K562 (cell line): ENCODE results near the gene CD46. TPM values are rescaled to one million over a fixed set of nuclear protein-coding genes. Genes with fewer than 3 reads are reported as not detected.

ENCODE experiments used
- ARID2 ChIP-seq: fragments of 450-650 bp; IDR thresholded peaks from 2 replicates; pipeline ENCODE4 v1.6.1; 2017; ENCODE audit warnings: antibody characterized with exemption, mild to moderate bottlenecking
- BHLHE40 ChIP-seq: IDR thresholded peaks from 2 replicates; pipeline ENCODE4 v1.6.1; 2011; ENCODE audit warnings: low read length, improper control_type of control experiment
- CBX2 ChIP-seq: fragments of 200-600 bp; sonication (generic); IDR thresholded peaks from one replicate; pipeline ENCODE4 v1.6.1; 2012; ENCODE audit warnings: mild to moderate bottlenecking, low read length, inconsistent platforms; ENCODE audit not compliant: insufficient read depth, poor library complexity, severe bottlenecking
- ETV5 ChIP-seq: sonication (generic); formaldehyde crosslinking; IDR thresholded peaks from 2 replicates; pipeline ENCODE4 v1.4.0; 2020; ENCODE audit warnings: low read depth, mild to moderate bottlenecking, missing genetic modification reagents
- GATAD2A ChIP-seq: fragments of 450-650 bp; IDR thresholded peaks from 2 replicates; pipeline ENCODE4 v1.6.1; 2017
- HEY1 ChIP-seq: fragments of 250-450 bp; sonication (Bioruptor Pico); IDR thresholded peaks from 2 replicates; pipeline ENCODE4 v1.5.0; 2020; ENCODE audit warnings: mild to moderate bottlenecking, moderate library complexity, borderline replicate concordance
- HNRNPUL1 ChIP-seq: fragments of 200-400 bp; formaldehyde crosslinking; IDR thresholded peaks from 2 replicates; pipeline ENCODE4 v1.6.1; 2017; ENCODE audit warnings: low read length
- ILF3 ChIP-seq: fragments of 450-650 bp; IDR thresholded peaks from 2 replicates; pipeline ENCODE4 v1.6.1; 2018; ENCODE audit warnings: antibody characterized with exemption, mild to moderate bottlenecking, moderate library complexity, borderline replicate concordance
- SIRT6 ChIP-seq: IDR thresholded peaks from one replicate; pipeline ENCODE4 v1.6.1; 2012; ENCODE audit warnings: low read depth, mild to moderate bottlenecking, control low read depth, inconsistent platforms, low read length, moderate library complexity
- SMAD1 ChIP-seq: fragments of 150-350 bp; IDR thresholded peaks from 2 replicates; pipeline ENCODE4 v1.6.1; 2014; ENCODE audit warnings: low read length, low read depth; ENCODE audit not compliant: partially characterized antibody
- WHSC1 ChIP-seq: IDR thresholded peaks from one replicate; pipeline ENCODE4 v1.6.1; 2012; ENCODE audit warnings: low read length, control low read depth, inconsistent platforms
- XRCC4 ChIP-seq: IDR thresholded peaks from one replicate; pipeline ENCODE4 v1.6.1; 2011; ENCODE audit not compliant: insufficient read depth, insufficient read length; ENCODE audit errors: extremely low read depth
- YBX1 ChIP-seq: fragments of 450-650 bp; IDR thresholded peaks from 2 replicates; pipeline ENCODE4 v1.7.1; 2016; ENCODE audit warnings: mild to moderate bottlenecking
- ZNF75A ChIP-seq: fragments of 450-650 bp; formaldehyde crosslinking; IDR thresholded peaks from 2 replicates; pipeline ENCODE4 v1.4.0; 2020; ENCODE audit warnings: mild to moderate bottlenecking
- polyA plus RNA-seq, 8 experiments: library from polyadenylated mRNA; depleted of rRNA in 4 of 8; stranded (reverse) in 5 of 8; unstranded in 3 of 8; fragments of >200 nt; fragmentation: Nextera tagmentation in 2 of 8; fragmentation: Illumina TruSeq in 1 of 8; extraction: Ambion mirVana in 2 of 8; extraction: Trizol in 1 of 8; gene quantifications; 2 replicates each; pipeline versions ENCODE4 v1.2.1 to v1.2.3, GENCODE V29; 2011 to 2014; ENCODE audit warnings: inconsistent platforms in 1 of 8, missing spikeins in 1 of 8
- total RNA-seq, 7 experiments: library from RNA; depleted of rRNA in 6 of 7; stranded (reverse); fragments of >200 nt in 6 of 7; fragmentation: Illumina TruSeq in 2 of 7; extraction: Trizol in 2 of 7; gene quantifications; 2 replicates each; pipeline versions ENCODE4 v1.2.1 to v1.2.3, GENCODE V29; 2011 to 2021; ENCODE audit warnings: low replicate concordance in 1 of 7
- TF ChIP-seq, protein P1 (sequence below): fragments of 450-650 bp; conservative IDR thresholded peaks from 2 replicates; pipeline ENCODE4 v1.6.1; 2016; ENCODE audit warnings: missing genetic modification characterization, low read depth, mild to moderate bottlenecking, missing compliant biosample characterization, moderate library complexity
- TF ChIP-seq, protein P2 (sequence below), 2 experiments: fragments of 450-650 bp; formaldehyde crosslinking in 1 of 2; IDR thresholded peaks; 2 replicates each; pipeline versions ENCODE4 v1.4.0 to v1.6.1; 2014 to 2020; ENCODE audit warnings: mild to moderate bottlenecking in 2 of 2, borderline replicate concordance in 1 of 2, low read depth in 1 of 2
- TF ChIP-seq, protein P3 (sequence below): sonication (generic); formaldehyde crosslinking; IDR thresholded peaks from 2 replicates; pipeline ENCODE4 v1.8.0; 2022; ENCODE audit warnings: missing genetic modification reagents, mild to moderate bottlenecking, moderate library complexity, borderline replicate concordance

The CD46 gene
- total and polyA plus RNA-seq, 9 of the 15 experiments (the other 6 are each of a cell fraction or from before 2014, with no cell fraction given) = 87.9 to 374 (median 156) TPM

DNA sequence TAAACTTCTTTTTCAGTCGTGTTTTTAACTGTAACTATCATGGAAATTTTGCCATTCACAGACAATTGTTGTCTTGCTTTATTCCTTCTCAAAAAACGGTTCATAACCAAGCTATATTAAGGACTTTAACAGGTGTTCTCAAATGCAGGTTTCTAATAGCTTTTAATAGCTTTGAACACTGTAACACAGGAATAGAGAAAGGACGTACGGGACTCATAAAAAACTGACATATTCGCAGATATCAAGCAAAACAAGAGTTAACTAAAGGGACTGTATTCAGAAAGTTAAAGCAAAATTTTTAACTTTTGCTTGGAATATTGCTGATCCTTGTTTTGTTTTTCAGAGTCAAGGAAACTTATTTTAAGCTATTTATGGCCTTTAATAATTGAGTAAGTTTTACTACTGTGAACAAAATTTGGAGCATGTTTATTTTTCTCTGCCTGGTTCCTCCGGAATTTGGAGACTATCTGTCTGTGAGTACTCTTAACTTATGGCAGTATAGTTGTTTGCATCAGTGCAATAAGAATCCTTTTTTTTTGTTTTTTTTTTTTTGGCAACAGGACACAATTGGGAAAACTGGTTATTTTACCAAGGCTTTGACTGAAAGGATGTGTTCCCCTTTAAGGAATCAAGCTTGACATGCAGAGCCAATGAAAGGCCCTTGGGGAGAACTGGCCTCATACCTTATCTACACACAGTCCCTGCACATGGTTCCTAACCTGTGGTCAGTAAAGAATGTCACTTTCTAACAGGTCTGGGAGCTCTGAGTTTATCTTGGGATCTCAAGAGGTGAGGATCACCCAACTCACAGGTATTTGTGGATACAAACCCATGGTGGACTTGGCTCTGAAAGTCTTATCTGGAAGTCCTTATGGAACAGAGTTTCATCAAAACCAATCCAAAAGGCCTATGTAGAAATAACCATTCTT, 5.8 kb upstream of the CD46 start (continued):
- TF ChIP-seq ILF3 = no peak
- no peak for TF ChIP-seq ARID2
- TF ChIP-seq, protein P1, sequence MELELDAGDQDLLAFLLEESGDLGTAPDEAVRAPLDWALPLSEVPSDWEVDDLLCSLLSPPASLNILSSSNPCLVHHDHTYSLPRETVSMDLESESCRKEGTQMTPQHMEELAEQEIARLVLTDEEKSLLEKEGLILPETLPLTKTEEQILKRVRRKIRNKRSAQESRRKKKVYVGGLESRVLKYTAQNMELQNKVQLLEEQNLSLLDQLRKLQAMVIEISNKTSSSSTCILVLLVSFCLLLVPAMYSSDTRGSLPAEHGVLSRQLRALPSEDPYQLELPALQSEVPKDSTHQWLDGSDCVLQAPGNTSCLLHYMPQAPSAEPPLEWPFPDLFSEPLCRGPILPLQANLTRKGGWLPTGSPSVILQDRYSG (tag) = no peak
- TF ChIP-seq, protein P2, sequence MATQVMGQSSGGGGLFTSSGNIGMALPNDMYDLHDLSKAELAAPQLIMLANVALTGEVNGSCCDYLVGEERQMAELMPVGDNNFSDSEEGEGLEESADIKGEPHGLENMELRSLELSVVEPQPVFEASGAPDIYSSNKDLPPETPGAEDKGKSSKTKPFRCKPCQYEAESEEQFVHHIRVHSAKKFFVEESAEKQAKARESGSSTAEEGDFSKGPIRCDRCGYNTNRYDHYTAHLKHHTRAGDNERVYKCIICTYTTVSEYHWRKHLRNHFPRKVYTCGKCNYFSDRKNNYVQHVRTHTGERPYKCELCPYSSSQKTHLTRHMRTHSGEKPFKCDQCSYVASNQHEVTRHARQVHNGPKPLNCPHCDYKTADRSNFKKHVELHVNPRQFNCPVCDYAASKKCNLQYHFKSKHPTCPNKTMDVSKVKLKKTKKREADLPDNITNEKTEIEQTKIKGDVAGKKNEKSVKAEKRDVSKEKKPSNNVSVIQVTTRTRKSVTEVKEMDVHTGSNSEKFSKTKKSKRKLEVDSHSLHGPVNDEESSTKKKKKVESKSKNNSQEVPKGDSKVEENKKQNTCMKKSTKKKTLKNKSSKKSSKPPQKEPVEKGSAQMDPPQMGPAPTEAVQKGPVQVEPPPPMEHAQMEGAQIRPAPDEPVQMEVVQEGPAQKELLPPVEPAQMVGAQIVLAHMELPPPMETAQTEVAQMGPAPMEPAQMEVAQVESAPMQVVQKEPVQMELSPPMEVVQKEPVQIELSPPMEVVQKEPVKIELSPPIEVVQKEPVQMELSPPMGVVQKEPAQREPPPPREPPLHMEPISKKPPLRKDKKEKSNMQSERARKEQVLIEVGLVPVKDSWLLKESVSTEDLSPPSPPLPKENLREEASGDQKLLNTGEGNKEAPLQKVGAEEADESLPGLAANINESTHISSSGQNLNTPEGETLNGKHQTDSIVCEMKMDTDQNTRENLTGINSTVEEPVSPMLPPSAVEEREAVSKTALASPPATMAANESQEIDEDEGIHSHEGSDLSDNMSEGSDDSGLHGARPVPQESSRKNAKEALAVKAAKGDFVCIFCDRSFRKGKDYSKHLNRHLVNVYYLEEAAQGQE (IDR thresholded peaks at IDR 0.05; ENCODE audit: borderline replicate concordance) = no peak
- TF ChIP-seq, protein P2 (CRISPR knock-in tag; IDR thresholded peaks at IDR 0.05; ENCODE audit: low read depth) = no peak
- peak; percentile 43; the same call in 1 of the 2 replicates for TF ChIP-seq BHLHE40
- peak; percentile 52; the same call in 1 of the 2 replicates for TF ChIP-seq GATAD2A
- no peak for TF ChIP-seq SIRT6
- TF ChIP-seq YBX1 = no peak
- TF ChIP-seq CBX2 = no peak
- no peak for TF ChIP-seq SMAD1
- no peak for TF ChIP-seq WHSC1
- no peak for TF ChIP-seq HEY1 (CRISPR knock-in tag)
- TF ChIP-seq ZNF75A (CRISPR knock-in tag) = no peak
- TF ChIP-seq, protein P3, sequence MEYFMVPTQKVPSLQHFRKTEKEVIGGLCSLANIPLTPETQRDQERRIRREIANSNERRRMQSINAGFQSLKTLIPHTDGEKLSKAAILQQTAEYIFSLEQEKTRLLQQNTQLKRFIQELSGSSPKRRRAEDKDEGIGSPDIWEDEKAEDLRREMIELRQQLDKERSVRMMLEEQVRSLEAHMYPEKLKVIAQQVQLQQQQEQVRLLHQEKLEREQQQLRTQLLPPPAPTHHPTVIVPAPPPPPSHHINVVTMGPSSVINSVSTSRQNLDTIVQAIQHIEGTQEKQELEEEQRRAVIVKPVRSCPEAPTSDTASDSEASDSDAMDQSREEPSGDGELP (CRISPR knock-in tag) = no peak
- TF ChIP-seq ETV5 (CRISPR knock-in tag) = 0 out of 2 replicates have a peak, but pooled peaks have one; percentile 29
- TF ChIP-seq HNRNPUL1 = no peak
- no peak for TF ChIP-seq XRCC4
